T-helper 2 cell treated with Interferon-gamma antibody and Interleukin-4, amounts not matched to agents 5 μg/mL and 100 μg/mL, for 36 hours (primary cell): Measurements from ENCODE around the gene VNN1.

ENCODE experiments used
- DNase-seq: peaks from one replicate; pipeline ENCODE4 v3.0.0; 2021; ENCODE audit warnings: low spot score
- H3K27ac Mint-ChIP-seq: one replicate; pipeline ENCODE4 v1.8.0; 2021; ENCODE audit warnings: mild to moderate bottlenecking, mixed read lengths
- H3K27me3 Mint-ChIP-seq: one replicate; pipeline ENCODE4 v1.8.0; 2021; ENCODE audit warnings: low read depth, mixed read lengths
- H3K36me3 Mint-ChIP-seq: one replicate; pipeline ENCODE4 v1.8.0; 2021; ENCODE audit warnings: low read depth, mixed read lengths
- H3K4me1 Mint-ChIP-seq: one replicate; pipeline ENCODE4 v1.8.0; 2021; ENCODE audit warnings: low read depth, mixed read lengths
- H3K4me3 Mint-ChIP-seq: one replicate; pipeline ENCODE4 v1.8.0; 2022; ENCODE audit warnings: mild to moderate bottlenecking, moderate library complexity, mixed read lengths
- H3K9me3 Mint-ChIP-seq: one replicate; pipeline ENCODE4 v1.8.0; 2021; ENCODE audit warnings: mixed read lengths

Gene VNN1

GRCh38 chr6:132713352-132714134 is at the start of gene VNN1:
Gene VNN1, minus strand, starts transcription at chr6:132714055. Its CDS starts 20 bp downstream, at chr6:132714035.
- DNase-seq, result no peak
- Mint-ChIP-seq H3K27ac (no peak within 1 kb of the TSS), H3K27me3 (peaks cover 37% of the 10 kb centered on the region), H3K9me3 (no peaks in the 10 kb centered on the region), H3K4me1 (no peaks in the 10 kb centered on the region), H3K4me3 (no peak within 1 kb of the TSS), H3K36me3 (no peaks in the 10 kb centered on the region)

- peak overlapping the region; percentile 77 for H3K4me3 Mint-ChIP-seq
- DNase-seq, result peak; percentile 36
- peaks cover 2% of the 10 kb centered on the region for H3K36me3 Mint-ChIP-seq
- no peaks in the 10 kb centered on the region for H3K27me3 Mint-ChIP-seq
- no peaks in the 10 kb centered on the region for H3K9me3 Mint-ChIP-seq
- H3K4me1 Mint-ChIP-seq, result peaks cover 29% of the 10 kb centered on the region
- peak overlapping the region; percentile 58 for H3K27ac Mint-ChIP-seq
These were observed 49.4 kb upstream of the VNN1 start for GRCh38 chr6:132763269-132763668.

- no peaks in the 10 kb centered on the region for H3K9me3 Mint-ChIP-seq
- no peak overlapping the region for H3K27ac Mint-ChIP-seq
- no peaks in the 10 kb centered on the region for H3K27me3 Mint-ChIP-seq
- no peak overlapping the region for H3K4me3 Mint-ChIP-seq
- H3K36me3 Mint-ChIP-seq, result peaks cover 7% of the 10 kb centered on the region
- H3K4me1 Mint-ChIP-seq, result peaks cover 27% of the 10 kb centered on the region
- no peak for DNase-seq
These were observed 46.4 kb upstream of the VNN1 start for GRCh38 chr6:132760256-132760655.

GRCh38 chr6:132758689-132759088 is 44.8 kb upstream of the VNN1 start:
- H3K36me3 Mint-ChIP-seq, result peaks cover 7% of the 10 kb centered on the region
- no peak overlapping the region for H3K27ac Mint-ChIP-seq
- no peak for DNase-seq
- H3K4me1 Mint-ChIP-seq, result peaks cover 20% of the 10 kb centered on the region
- no peaks in the 10 kb centered on the region for H3K27me3 Mint-ChIP-seq
- H3K4me3 Mint-ChIP-seq, result no peak overlapping the region
- H3K9me3 Mint-ChIP-seq, result no peaks in the 10 kb centered on the region

GRCh38 chr6:132752255-132752654 is 38.4 kb upstream of the VNN1 start:
- no peak for DNase-seq
- Mint-ChIP-seq H3K27ac (no peak overlapping the region), H3K9me3 (no peaks in the 10 kb centered on the region), H3K36me3 (peaks cover 33% of the 10 kb centered on the region), H3K4me3 (no peak overlapping the region), H3K27me3 (no peaks in the 10 kb centered on the region), H3K4me1 (peaks cover 17% of the 10 kb centered on the region)

GRCh38 chr6:132751828-132752227 is 38.0 kb upstream of the VNN1 start:
- no peak overlapping the region for H3K4me3 Mint-ChIP-seq
- no peak for DNase-seq
- H3K36me3 Mint-ChIP-seq, result peaks cover 36% of the 10 kb centered on the region
- H3K4me1 Mint-ChIP-seq, result peaks cover 19% of the 10 kb centered on the region
- H3K27me3 Mint-ChIP-seq, result no peaks in the 10 kb centered on the region
- no peak overlapping the region for H3K27ac Mint-ChIP-seq
- no peaks in the 10 kb centered on the region for H3K9me3 Mint-ChIP-seq

GRCh38 chr6:132751306-132751705 is 37.5 kb upstream of the VNN1 start:
- no peaks in the 10 kb centered on the region for H3K9me3 Mint-ChIP-seq
- DNase-seq, result no peak
- H3K4me3 Mint-ChIP-seq, result no peak overlapping the region
- peaks cover 40% of the 10 kb centered on the region for H3K36me3 Mint-ChIP-seq
- no peaks in the 10 kb centered on the region for H3K27me3 Mint-ChIP-seq
- H3K27ac Mint-ChIP-seq, result peak overlapping the region; percentile 31
- peaks cover 22% of the 10 kb centered on the region for H3K4me1 Mint-ChIP-seq

GRCh38 chr6:132750455-132751248 is 36.8 kb upstream of the VNN1 start:
- no peak overlapping the region for H3K4me3 Mint-ChIP-seq
- no peaks in the 10 kb centered on the region for H3K27me3 Mint-ChIP-seq
- no peaks in the 10 kb centered on the region for H3K9me3 Mint-ChIP-seq
- peak overlapping the region; percentile 73 for H3K27ac Mint-ChIP-seq
- DNase-seq, result no peak
- H3K4me1 Mint-ChIP-seq, result peaks cover 22% of the 10 kb centered on the region
- peaks cover 39% of the 10 kb centered on the region for H3K36me3 Mint-ChIP-seq

GRCh38 chr6:132749111-132749510 is 35.3 kb upstream of the VNN1 start:
- Mint-ChIP-seq H3K36me3 (peaks cover 46% of the 10 kb centered on the region), H3K27me3 (no peaks in the 10 kb centered on the region), H3K4me3 (no peak overlapping the region), H3K9me3 (no peaks in the 10 kb centered on the region), H3K27ac (peak overlapping the region; percentile 8), H3K4me1 (peaks cover 22% of the 10 kb centered on the region)
- DNase-seq, result no peak

GRCh38 chr6:132748446-132748845 is 34.6 kb upstream of the VNN1 start:
- Mint-ChIP-seq H3K9me3 (no peaks in the 10 kb centered on the region), H3K27me3 (no peaks in the 10 kb centered on the region), H3K27ac (no peak overlapping the region), H3K4me3 (no peak overlapping the region), H3K36me3 (peaks cover 51% of the 10 kb centered on the region), H3K4me1 (peaks cover 22% of the 10 kb centered on the region)
- no peak for DNase-seq

- Mint-ChIP-seq H3K4me3 (no peak overlapping the region), H3K27me3 (no peaks in the 10 kb centered on the region), H3K4me1 (peaks cover 17% of the 10 kb centered on the region), H3K9me3 (no peaks in the 10 kb centered on the region), H3K36me3 (peaks cover 51% of the 10 kb centered on the region), H3K27ac (no peak overlapping the region)
- DNase-seq, result no peak
These were observed 32.2 kb upstream of the VNN1 start for GRCh38 chr6:132746048-132746447.

- H3K27me3 Mint-ChIP-seq, result no peaks in the 10 kb centered on the region
- no peak overlapping the region for H3K27ac Mint-ChIP-seq
- H3K9me3 Mint-ChIP-seq, result peaks cover 4% of the 10 kb centered on the region
- H3K4me3 Mint-ChIP-seq, result no peak overlapping the region
- peaks cover 34% of the 10 kb centered on the region for H3K36me3 Mint-ChIP-seq
- DNase-seq, result no peak
- H3K4me1 Mint-ChIP-seq, result peaks cover 4% of the 10 kb centered on the region
These were observed 28.6 kb upstream of the VNN1 start for GRCh38 chr6:132742495-132742894.

- DNase-seq, result no peak
- Mint-ChIP-seq H3K27ac (no peak overlapping the region), H3K4me3 (no peak overlapping the region), H3K27me3 (no peaks in the 10 kb centered on the region), H3K9me3 (peaks cover 4% of the 10 kb centered on the region), H3K4me1 (peaks cover 9% of the 10 kb centered on the region), H3K36me3 (peaks cover 32% of the 10 kb centered on the region)
These were observed 27.4 kb upstream of the VNN1 start for GRCh38 chr6:132741281-132741680.

- Mint-ChIP-seq H3K27ac (no peak overlapping the region), H3K27me3 (peaks cover 7% of the 10 kb centered on the region), H3K4me3 (peak overlapping the region; percentile 8), H3K4me1 (peaks cover 26% of the 10 kb centered on the region), H3K36me3 (peaks cover 11% of the 10 kb centered on the region), H3K9me3 (peaks cover 4% of the 10 kb centered on the region)
- DNase-seq, result no peak
These were observed 22.4 kb upstream of the VNN1 start for GRCh38 chr6:132736239-132736638.
